T47D (cell line): ENCODE results near the gene ADGRA1.

ENCODE experiments used
- DNase-seq, 2 experiments: peaks; one replicate each; pipeline versions ENCODE4 v3.0.0 to v3.0.0-alpha.2; 2011 to 2012; ENCODE audit warnings: low read depth in 1 of 2, low spot score in 1 of 2
- JUND ChIP-seq: IDR thresholded peaks from 2 replicates; pipeline ENCODE4 v1.6.1; 2012; ENCODE audit warnings: low read depth
- in situ Hi-C: cut with HindIII; loops from 2 replicates; pipeline ENCODE4 v1.10.0; 2016; ENCODE audit warnings: low sequenced_read_pairs, low pct_unique_long_range_greater_than_20kb

The ADGRA1 gene

GRCh38 chr10:133180192-133180964 is 92.7 kb downstream of the ADGRA1 start:
- TF ChIP-seq JUND: no peak
- in situ Hi-C loops: no loop called here
- no peak for DNase-seq

- TF ChIP-seq JUND: no peak
- in situ Hi-C loops: no loop called here
- no peak for DNase-seq
These were observed 93.4 kb downstream of the ADGRA1 start for GRCh38 chr10:133180965-133181639.
